Tibial artery (tissue), 4 donors: ENCODE results near the gene ATAT1.
"Not testable (repeated sequence)": the region's sequence is repeated elsewhere in the genome, so short reads cannot be mapped to it uniquely, and the experiment has no call there.

ENCODE experiments used
- DNase-seq, 2 donors: peaks; one replicate each; pipeline ENCODE4 v3.0.0-alpha.2; 2019
- H3K27ac ChIP-seq, 2 donors: fragments of 200-600 bp; sonication (generic) in 1 of 2; 1 replicate in 1 of 2; 2 replicates in 1 of 2; pipeline ENCODE4 v1.5.1; 2018 to 2019; ENCODE audit warnings: mild to moderate bottlenecking in 1 of 2
- H3K27me3 ChIP-seq, 2 donors: fragments of 200-600 bp; sonication (generic) in 1 of 2; one replicate each; pipeline versions ENCODE4 v1.5.1 to v1.6.0; 2016 to 2019
- H3K36me3 ChIP-seq, 3 donors: fragments of 200-600 bp; sonication (generic) in 2 of 3; one replicate each; pipeline ENCODE4 v1.5.1; 2016 to 2019; ENCODE audit warnings: mild to moderate bottlenecking in 2 of 3
- H3K4me1 ChIP-seq, 4 donors: fragments of 200-600 bp; sonication (generic) in 2 of 4; 1 replicate in 3 of 4; 2 replicates in 1 of 4; pipeline ENCODE4 v1.5.1; 2016 to 2019
- H3K4me3 ChIP-seq, 2 donors: fragments of 200-600 bp; sonication (generic) in 1 of 2; 1 replicate in 1 of 2; 2 replicates in 1 of 2; pipeline ENCODE4 v1.5.1; 2018 to 2019; ENCODE audit warnings: mild to moderate bottlenecking in 2 of 2
- H3K9me3 ChIP-seq, 3 donors: fragments of 200-600 bp; sonication (generic) in 1 of 3; one replicate each; pipeline ENCODE4 v1.5.1; 2016 to 2019
- intact Hi-C: fragments of 100-400 bp; cut with DNase I; formaldehyde crosslinking; loops from one replicate; pipeline ENCODE4 v1.15.0; 2023; ENCODE audit warnings: low total_unique reads
- TF ChIP-seq, protein P1 (sequence below), 2 experiments: fragments of 200-600 bp in 1 of 2; fragments of 450-650 bp in 1 of 2; IDR thresholded peaks; one replicate each; pipeline ENCODE4 v1.5.1; 2017 to 2019; ENCODE audit warnings: antibody characterized with exemption in 2 of 2, mild to moderate bottlenecking in 1 of 2, moderate library complexity in 1 of 2

The ATAT1 gene

DNA sequence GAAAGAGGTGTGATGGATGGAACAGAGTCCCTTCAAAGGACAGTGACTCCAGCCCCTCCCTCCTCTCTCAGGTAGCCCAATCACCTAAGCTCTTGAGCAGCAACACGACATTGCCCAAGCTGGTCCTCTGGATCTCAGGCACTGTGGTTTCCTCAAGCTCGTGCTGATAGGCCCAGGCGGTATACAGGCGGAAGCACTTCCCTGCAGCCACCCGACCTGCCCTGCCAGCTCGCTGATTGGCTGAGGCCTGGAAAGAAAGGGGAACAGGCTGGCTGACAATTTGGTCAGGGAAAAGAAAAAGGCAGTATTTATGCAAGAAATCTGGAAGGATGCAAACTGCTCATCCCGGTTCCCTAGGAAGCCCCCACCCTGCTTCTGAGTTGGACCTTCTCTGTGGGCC is 29.8 kb downstream of the ATAT1 start:
- Histone ChIP-seq H3K4me1 (no peaks in the 10 kb centered on the region), H3K27me3 (no peaks in the 10 kb centered on the region), H3K27ac (no peak overlapping the region), H3K9me3 (no peaks in the 10 kb centered on the region), H3K4me3 (no peak overlapping the region), H3K36me3 (peaks cover 98 to 100% (median 100%) of the 10 kb centered on the region in 3 donors)
- TF ChIP-seq, protein P1, sequence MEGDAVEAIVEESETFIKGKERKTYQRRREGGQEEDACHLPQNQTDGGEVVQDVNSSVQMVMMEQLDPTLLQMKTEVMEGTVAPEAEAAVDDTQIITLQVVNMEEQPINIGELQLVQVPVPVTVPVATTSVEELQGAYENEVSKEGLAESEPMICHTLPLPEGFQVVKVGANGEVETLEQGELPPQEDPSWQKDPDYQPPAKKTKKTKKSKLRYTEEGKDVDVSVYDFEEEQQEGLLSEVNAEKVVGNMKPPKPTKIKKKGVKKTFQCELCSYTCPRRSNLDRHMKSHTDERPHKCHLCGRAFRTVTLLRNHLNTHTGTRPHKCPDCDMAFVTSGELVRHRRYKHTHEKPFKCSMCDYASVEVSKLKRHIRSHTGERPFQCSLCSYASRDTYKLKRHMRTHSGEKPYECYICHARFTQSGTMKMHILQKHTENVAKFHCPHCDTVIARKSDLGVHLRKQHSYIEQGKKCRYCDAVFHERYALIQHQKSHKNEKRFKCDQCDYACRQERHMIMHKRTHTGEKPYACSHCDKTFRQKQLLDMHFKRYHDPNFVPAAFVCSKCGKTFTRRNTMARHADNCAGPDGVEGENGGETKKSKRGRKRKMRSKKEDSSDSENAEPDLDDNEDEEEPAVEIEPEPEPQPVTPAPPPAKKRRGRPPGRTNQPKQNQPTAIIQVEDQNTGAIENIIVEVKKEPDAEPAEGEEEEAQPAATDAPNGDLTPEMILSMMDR (IDR thresholded peaks at IDR 0.05): no peak
- DNase-seq: no peak
- intact Hi-C loops: no loop called here

DNA sequence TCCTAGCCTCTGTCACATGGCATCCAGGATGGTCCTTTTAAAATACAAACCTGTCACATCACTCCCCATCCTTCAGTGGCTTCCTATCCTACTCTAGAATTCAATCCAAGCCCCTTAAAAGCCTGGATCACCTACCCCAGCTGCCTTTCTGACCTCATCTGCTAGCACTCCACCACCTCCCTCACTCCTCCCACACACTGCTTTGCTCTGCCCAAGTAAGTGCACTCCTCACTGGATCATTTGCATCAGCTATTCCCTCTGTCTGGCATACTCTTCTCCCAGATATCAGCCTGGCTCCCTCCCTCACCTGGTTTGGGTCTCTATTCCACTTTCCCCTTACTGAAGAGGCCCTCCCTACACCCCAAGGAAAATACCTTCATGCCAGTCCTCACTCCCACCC is 30.8 kb downstream of the ATAT1 start:
- H3K27ac ChIP-seq: no peak overlapping the region
- TF ChIP-seq, protein P1 (IDR thresholded peaks at IDR 0.05): no peak
- intact Hi-C loops: no loop called here
- H3K9me3 ChIP-seq: no peaks in the 10 kb centered on the region
- no peak overlapping the region for H3K4me3 ChIP-seq
- DNase-seq: no peak
- H3K4me1 ChIP-seq: no peaks in the 10 kb centered on the region
- no peaks in the 10 kb centered on the region for H3K27me3 ChIP-seq
- H3K36me3 ChIP-seq: peaks cover 100% of the 10 kb centered on the region in 3 donors

DNA sequence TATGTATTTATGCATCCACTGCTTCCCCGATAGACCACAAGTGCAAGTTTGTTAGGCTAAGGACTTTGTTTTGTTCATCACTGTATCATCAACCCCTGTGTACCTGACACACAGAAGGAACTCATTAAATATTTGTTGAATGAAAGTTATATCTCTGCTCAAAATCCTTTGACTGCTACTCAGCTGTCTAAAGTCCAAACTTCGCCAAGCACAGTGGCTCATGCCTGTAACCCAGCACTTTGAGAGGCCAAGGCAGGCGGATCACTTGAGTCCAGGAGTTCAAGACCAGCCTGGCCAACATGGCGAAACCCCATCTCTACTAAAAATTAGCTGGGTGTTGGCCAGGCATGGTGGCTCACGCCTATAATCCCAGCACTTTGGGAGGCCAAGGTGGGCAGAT is 31.2 kb downstream of the ATAT1 start:
- DNase-seq, H3K4me1 ChIP-seq, H3K9me3 ChIP-seq, H3K4me3 ChIP-seq, H3K27ac ChIP-seq, H3K27me3 ChIP-seq, intact Hi-C loops: not testable (repeated sequence)
- peaks cover 100% of the 10 kb centered on the region in 3 donors for H3K36me3 ChIP-seq

DNA sequence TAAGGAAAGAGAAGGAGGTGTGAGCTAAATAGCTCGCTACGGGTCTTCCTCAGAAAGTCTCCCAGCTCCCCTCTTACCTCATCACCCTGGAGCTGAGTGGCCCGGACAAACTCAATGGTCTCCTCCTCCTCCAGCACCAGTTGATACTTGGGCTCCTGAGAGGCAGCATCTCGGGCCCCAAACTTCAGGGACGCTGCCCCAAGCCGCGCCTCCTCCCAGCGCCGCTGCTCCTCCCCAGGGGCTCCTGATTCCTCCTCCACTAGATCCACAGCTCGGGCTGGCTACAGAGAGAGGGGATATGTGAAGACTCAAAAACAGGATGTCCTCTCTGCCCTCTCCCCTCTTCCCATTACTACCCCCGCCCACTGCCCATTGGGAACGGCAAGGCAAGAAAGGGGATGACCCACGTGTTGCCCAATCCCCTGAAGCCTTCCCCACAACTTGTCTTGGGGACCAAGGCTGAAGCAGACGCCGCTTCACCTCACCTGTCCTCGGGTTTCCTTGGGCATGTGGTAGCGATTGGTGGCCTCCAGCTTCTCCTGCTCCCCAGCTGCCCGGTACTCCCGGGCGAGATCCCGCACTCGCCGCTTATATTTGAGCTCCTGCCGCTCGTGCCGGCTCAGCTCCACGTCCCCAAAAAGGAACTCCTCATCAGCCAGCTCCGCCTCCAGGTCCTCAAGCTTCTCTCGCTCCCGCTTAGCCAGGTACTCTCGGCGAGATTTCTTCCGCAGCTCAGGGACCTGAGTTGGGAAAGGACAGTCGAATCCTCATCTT is 38.5 kb downstream of the ATAT1 start:
- Histone ChIP-seq H3K27ac (no peak overlapping the region), H3K36me3 (peaks cover 79 to 100% (median 86%) of the 10 kb centered on the region in 3 donors), H3K27me3 (no peaks in the 10 kb centered on the region), H3K4me1 (no peaks in the 10 kb centered on the region), H3K4me3 (no peak overlapping the region), H3K9me3 (no peaks in the 10 kb centered on the region)
- intact Hi-C loops: no loop called here
- TF ChIP-seq, protein P1 (IDR thresholded peaks at IDR 0.05): no peak
- no peak for DNase-seq

DNA sequence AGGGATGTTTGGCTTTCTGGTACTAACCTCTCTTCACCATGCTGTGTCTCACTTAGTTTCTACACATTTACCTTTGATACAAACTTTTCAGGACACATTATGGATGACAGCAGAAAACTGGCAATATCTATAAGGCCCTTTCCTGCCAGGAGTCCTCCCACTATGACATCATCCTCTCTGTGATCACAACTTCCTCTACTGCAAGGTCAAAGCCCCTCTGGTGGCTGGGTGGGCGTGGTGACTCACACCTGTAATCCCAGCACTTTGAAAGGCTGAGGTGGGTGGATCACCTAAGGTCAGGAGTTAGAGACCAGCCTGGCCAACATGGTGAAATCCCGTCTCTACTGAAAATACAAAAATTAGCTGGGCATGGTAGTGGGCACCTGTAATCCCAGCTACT is 39.6 kb downstream of the ATAT1 start:
- H3K4me3 ChIP-seq, H3K9me3 ChIP-seq, H3K4me1 ChIP-seq, intact Hi-C loops, H3K27ac ChIP-seq, DNase-seq, H3K27me3 ChIP-seq: not testable (repeated sequence)
- H3K36me3 ChIP-seq: peaks cover 67 to 98% (median 81%) of the 10 kb centered on the region in 3 donors

DNA sequence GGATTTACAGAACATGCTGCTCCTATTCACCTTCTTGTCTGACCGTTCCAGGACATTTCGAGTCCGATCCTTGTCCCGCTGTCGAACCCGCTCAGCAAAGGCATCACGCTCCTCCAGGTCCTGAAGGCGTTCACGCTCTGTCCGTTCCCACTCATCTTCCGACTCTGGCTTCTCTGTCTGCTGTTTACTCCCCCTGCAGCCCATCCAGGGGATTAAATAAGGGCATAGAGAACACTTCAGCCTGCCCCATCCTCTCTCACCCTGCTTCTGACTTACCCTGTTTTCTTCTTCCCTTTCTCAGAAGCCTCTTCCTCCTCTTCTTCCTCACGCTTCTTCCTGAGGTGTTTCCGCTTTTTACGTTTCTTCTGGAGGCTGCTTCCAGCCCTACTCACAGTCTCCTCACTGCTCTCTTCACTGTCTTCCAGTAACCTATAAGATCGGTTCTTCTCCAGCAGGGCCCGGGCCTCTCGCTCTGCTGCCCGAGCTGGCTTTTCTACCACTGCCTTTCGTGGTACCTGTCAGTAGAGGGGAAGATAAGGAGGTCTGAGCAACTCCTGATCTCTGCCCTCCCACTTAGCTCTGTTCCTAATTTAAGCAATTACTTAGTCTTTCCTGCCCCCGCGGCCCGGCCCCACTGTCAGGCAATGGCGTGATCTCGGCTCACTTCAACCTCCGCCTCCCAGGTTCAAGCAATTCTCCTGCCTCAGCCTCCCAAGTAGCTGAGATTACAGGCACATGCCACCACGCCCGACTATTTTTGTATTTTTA is 44.3 kb downstream of the ATAT1 start:
- H3K4me3 ChIP-seq: no peak overlapping the region
- no peak for DNase-seq
- H3K9me3 ChIP-seq: no peaks in the 10 kb centered on the region
- peaks cover 21 to 53% (median 37%) of the 10 kb centered on the region in 3 donors for H3K36me3 ChIP-seq
- peaks cover 0 to 18% (median 12%) of the 10 kb centered on the region in 4 donors for H3K4me1 ChIP-seq
- H3K27me3 ChIP-seq: no peaks in the 10 kb centered on the region
- intact Hi-C loops: loop anchor here (10.0 kb wide), 3 partner anchors 46 to 414 kb away; partner anchors contain the start of gene ATAT1
- TF ChIP-seq, protein P1 (IDR thresholded peaks at IDR 0.05): no peak
- H3K27ac ChIP-seq: no peak overlapping the region
